HG02571 (cell line): Measurements from ENCODE around the gene RGS9.
A peak's percentile ranks its signal among the peaks of the same experiment; 100 is the strongest.
"Not testable (repeated sequence)": the region's sequence is repeated elsewhere in the genome, so short reads cannot be mapped to it uniquely, and the experiment has no call there.

Source experiments
- ATAC-seq: cut with Tn5 transposase; IDR thresholded peaks from one replicate; pipeline ENCODE4 v1.9.1; 2021; ENCODE audit warnings: mild to moderate bottlenecking, moderate library complexity; ENCODE audit not compliant: unreplicated experiment

RGS9 gene

GRCh38 chr17:65109990-65110680 lies 27.0 kb upstream of the RGS9 start:
- ATAC-seq, result no peak

- no peak for ATAC-seq
Observed at GRCh38 chr17:65115839-65116238, 21.3 kb upstream of the RGS9 start.

DNA sequence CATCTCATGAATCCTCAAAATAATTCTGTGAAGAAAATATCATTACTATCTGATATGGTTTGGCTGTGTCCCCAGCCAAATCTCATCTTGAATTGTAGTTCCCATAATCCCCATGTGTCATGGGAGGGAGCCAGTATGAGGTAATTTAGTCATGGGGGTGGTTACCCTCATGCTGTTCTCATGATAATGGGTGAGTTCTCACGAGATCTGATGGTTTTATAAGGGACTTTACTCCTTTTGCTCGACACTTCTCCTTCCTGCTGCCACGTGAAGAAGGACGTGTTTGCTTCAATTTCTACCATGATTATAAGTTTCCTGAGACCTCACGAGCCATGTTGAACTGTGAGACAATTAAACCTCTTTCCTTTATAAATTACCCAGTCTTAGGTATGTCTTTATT lies 20.7 kb upstream of the RGS9 start:
- ATAC-seq, result not testable (repeated sequence)

DNA sequence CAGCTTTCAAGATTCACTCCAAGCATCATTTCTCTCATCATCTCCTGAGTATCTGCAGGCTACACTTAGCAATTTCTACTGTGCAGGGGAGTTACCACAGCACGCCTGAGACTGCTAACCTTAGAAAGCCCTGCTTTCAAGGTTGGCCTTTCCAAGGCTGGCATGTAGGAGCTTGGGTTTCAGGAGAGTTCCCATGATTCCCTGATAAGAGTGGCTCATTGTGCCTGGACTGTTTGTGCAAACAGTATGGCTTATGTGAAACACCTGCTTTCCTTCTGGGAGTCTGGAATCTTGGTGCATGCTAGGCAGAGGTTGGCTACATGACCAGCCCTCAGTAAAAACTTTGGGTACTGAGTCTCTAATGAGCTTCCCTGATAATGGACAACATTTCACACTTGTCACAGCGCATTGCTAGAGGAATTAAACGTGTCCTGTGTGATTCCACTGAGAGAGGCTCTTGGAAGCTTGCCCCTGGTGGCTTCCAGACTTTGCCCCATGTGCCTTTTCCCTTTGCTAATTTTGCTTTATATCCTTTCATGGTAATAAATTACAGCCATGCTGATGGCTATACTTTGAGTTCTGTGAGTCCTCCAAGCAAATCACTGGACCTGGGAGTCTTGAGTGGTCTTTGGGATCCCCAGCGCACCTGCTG lies 19.7 kb upstream of the RGS9 start:
- ATAC-seq, result no peak

- ATAC-seq, result no peak
Observed at GRCh38 chr17:65121368-65121767, 15.8 kb upstream of the RGS9 start.

DNA sequence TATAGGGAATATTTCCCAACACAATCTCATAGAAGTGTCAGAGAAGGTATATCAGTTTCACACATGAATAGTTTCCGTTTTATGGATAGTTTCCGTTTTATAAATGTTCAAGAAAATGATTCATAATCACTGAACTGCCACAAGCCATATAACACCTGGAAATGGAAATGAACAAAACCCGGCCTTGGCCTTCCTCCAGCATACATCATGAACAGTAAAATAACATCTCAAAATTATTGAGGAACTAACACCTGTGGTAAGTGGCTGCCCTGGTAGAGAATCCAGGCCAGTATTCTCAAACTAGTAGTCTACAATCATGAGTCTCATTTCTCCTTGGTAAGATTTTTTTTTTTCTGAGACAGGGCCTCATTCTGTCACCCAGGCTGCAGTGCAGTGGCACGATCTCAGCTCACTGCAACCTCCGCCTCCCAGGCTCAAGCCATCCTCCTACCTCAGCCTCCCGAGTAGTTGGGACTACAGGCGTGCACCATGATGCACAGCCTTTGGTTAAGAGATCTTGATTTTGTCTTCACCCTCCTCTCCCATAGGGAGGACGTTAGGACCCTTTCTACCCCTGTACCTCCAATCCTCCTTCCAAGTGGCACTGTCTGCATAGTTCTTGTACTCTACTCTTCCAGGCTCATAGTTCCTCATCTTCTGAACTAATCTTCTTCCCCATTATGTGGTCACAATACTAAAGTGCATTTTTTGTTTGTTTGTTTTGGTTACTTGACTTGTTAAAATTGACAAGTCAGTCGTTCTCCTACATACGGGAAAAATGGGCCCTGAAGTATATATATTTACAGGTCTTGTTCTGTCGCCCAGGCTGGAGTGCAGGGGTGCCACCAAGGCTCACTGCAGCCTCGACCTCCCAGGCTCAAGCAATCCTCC lies 15.0 kb upstream of the RGS9 start:
- ATAC-seq, result no peak

DNA sequence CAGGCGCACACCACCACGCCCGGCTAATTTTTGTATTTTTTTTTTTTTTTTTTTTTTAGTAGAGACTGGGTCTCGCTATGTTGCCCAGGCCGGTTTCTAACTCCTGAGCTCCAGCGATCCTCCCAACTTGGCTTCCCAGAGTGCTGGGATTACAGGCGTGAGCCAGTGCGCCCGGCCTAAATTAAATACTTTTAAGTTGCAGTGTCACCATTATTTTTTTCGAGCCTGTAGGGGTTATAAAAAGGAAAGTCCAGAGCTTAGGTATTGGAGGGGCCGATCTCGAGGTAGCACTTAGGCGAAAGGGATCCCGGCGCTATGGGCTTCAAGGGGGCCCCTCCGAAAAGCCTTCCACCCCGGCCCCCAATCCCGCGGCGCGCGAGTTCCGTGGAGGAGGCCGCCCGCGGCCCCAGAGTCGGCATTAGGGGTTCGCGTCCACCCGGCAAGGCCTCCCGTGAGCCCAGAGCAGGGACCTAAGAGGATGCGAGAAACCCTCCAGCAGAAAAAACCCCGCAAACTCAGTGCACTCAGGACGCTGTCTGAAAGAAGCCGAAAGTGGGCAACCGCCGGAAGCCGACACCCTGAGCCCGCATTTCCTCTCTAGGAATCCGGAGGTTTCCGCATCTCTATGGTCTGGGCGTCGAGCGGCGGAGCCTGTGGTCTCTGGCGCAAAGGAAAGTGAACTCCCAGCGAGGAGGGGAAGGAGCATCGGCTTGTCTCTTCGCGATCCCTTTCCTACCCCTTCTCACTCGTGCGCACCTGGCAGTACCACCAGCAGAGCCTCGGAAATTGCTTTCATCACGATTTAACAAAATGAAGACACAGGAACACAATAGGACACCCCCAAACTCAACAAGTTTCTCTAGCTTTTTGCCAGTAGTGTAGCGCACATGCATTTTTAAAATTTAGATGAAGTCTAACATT lies 14.1 kb upstream of the RGS9 start:
- peak; percentile 73 for ATAC-seq

DNA sequence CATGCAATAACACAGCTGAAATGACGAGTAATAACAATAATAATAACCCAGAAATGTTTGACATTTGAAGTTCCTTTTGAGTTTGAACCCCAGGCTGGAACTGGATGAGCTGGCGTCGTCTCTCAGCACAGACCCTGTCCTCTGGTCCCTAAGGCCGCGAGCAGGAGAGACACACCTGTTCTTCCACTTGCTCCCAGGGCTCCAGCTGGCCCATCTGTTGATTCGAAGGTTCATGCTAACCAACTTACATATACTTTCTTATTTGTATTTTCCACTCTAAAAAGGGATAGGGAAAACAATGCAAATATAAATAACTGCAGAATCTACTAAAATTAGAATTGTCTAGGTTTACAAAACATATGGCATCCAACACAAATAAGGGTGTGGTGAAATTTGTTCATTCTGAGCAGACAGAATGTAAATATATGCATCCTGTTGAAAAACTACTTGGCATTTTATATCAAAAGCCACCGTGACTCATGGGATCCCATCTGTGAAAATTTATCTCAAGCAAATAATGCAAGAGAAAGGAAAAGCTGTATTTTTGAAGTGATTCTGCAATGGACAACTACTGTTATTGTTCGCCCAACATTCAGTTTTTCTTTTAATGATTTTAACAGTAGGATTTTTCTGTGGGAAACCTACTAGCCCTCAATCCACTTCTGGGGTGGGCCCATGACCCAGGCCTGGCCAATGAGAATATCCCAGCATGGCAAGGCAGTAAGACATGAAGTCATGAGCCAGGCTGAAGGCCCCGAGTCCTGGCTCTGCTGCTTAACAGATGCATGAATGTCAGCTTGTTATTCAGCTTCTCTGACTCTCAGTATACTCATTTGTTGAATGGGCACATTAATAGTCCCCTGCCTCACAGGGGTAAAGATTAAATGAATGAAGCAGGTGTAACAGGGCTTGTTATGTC lies 13.2 kb upstream of the RGS9 start:
- ATAC-seq, result no peak

DNA sequence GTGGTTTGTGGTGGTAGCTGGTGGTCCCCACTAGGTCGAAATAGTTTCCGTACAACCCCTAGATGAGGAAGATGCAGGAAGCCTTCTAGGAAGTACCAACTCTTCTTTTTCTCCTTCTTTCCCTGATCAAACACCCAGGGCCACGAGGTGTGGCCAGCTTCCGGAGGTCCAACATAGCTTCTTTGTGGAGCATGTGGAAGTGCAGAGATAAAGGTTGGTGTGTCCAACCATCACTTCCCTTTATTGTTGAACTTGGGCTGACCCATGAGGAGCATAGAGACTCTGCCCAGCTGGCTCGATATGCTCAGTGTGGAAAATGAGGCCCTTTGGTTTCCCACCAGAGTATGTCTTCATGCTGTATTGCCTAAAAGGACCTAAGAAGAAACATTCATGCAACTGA lies 6.3 kb upstream of the RGS9 start:
- no peak for ATAC-seq

DNA sequence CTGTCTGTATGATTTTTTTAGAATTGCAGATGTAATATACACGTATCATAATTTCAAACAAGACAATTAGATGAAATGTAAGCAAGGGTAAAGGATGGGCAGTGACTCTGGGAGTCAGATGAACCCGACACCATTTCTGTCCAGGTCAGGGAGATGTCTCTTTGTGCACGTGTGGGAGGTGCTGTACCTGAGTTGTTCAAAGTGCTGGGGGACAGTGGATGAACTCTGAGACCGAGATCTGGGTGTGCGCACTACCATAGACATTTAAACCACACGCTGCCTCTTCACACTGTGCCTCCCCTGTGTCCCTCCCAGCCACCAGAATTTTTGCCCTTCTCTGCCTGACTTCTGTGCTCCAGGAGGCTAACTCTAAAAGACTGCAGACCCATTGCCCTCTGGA lies 5.9 kb upstream of the RGS9 start:
- no peak for ATAC-seq

GRCh38 chr17:65131946-65132345 lies 5.2 kb upstream of the RGS9 start:
- no peak for ATAC-seq

GRCh38 chr17:65134035-65134434 lies 3.1 kb upstream of the RGS9 start:
- ATAC-seq, result no peak

- ATAC-seq, result no peak
Observed at GRCh38 chr17:65139101-65139764, 2.1 kb downstream of the RGS9 start.

GRCh38 chr17:65142247-65142646 lies 5.1 kb downstream of the RGS9 start:
- ATAC-seq, result no peak

DNA sequence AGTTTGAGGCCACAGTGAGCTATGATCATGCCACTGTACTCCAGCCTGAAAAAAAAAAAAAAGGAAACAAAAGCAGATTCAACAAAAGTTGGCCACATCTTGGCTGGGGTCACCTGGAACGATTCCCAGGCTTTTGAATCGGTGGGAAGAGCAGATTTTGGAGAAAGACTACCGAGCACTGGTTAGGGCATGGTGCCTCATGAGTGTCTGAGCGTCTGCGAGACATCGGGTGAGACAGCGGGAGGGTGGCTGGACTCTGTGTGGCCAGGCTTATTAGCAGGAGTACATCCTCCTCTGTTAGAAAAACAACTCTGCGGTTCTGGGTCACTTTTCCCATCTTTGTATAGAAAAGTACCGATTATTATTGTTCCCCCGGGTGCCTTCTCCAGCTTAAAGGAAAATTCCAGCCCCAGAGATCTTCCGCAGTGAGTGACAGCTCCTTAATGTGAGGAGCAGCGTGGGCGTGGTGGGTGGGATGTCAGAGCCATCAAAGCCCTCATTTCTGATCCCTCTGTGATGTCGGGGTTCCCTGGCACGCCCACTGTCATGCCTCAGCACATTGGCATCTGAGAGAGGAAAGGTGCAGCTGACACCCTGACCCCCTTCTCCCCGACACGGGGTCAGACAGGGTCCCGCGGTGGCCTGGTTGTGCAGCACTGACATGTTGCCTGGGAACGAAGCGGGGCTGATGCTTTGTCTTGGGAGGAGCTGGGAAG lies 6.9 kb downstream of the RGS9 start:
- no peak for ATAC-seq

GRCh38 chr17:65145743-65146142 lies 8.6 kb downstream of the RGS9 start:
- no peak for ATAC-seq

DNA sequence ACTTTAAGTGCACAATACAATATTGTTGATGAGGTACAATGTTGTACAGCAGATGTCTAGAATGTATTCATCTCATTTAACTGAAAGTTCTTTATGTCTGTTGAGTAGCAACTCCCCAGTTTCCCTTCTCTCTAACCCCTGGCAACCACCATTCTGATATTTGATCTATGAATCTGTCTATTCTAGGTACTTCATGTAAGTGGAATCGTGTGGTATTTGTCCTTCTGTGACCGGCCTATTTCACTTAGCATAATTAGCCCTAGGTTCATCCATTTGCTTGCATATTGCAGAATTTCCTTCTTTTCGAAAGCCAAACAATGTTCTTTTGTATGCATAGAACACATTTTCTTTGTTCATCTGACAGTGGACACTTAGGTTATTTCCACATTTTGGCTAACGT lies 10.8 kb downstream of the RGS9 start:
- ATAC-seq, result no peak

DNA sequence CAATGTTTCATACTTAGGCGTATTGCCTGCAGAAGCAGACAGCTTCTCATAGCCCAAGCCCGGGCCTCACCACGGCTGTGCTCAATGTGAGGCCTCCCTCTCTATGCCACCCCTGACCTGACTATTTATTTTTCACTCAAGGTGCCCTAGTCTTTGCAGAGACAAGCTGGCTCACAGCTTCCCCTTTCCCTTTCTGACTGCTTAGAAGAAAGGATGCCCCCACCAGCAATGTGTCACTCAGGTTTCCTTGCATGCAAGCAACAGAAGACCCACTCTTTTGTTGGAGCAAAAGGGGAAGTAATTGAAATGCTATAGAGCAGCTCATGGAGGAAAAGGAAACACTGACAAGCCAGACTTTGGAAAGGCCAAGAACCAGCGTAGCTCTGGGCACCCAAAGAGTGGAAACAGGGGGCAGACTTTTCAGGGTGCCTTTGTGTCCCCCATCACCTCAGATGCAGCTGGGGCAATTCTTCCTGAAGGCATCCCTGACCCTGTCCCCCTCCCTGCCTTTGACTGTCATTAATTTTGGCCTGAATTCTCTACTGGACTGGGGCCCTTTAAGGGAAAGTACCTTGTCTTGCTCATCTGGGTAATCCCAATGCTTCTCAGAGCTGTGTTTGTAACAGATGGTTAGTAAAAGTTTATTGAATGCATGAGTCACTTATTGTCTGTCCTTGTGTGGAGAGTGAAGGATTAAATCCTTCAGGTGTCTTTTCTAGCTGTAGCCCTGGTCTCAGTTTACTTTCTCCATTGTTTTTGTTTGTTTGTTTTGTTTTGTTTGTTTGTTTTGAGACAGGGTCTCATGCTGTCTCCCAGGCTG lies 17.8 kb downstream of the RGS9 start:
- peak; percentile 85 for ATAC-seq
